SKM-1 treated with dmso at 0.1 percent for 144 hours (cell line): Measurements from ENCODE around the gene FZD4.
"Not testable (repeated sequence)": the region's sequence is repeated elsewhere in the genome, so short reads cannot be mapped to it uniquely, and the experiment has no call there.

Source experiments
- DNase-seq: peaks from one replicate; lab custom pipeline; 2025; ENCODE audit not compliant: unreplicated experiment; lab: John Stamatoyannopoulos, UW

The FZD4 gene

GRCh38 chr11:86977441-86978050, 22.4 kb upstream of the FZD4 start:
- no peak for DNase-seq

DNA sequence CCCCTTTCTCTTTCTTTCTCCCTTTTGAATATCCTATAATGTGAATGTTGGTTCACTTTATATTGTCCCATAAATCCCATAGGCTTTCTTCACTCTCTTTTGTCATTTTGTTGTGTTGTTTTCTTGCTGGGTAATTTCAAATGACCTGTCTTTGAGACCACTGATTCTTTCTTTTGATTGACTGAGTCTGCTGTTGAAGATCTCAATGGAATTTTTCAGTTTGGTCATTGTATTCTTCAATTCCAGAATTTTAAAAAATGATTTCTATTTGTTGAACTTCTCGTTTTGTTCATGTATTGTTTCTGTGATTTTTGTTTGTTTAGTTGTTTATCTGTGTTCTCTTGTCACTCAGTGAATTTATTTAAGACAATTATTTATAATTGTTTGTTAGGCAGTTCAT, 17.5 kb upstream of the FZD4 start:
- no peak for DNase-seq

- no peak for DNase-seq
Observed at GRCh38 chr11:86969258-86969657, 14.1 kb upstream of the FZD4 start.

GRCh38 chr11:86967601-86968000, 12.4 kb upstream of the FZD4 start:
- not testable (repeated sequence) for DNase-seq

GRCh38 chr11:86957976-86958646, 2.9 kb upstream of the FZD4 start:
- DNase-seq: no peak

DNA sequence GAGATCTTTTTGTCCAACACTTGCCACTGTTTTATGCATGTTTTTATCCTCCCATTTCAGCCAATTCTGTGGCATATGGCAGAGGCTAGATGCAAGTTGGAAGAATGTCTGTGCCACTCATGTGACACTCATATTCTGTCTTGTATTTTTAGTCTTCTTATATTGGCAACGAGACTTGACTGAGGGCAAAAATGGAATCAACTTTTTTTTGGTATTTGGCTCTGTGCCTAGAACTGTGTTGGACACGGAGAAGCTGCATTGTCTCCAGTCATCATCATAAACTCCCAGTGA, 1.7 kb upstream of the FZD4 start:
- no peak for DNase-seq

- no peak for DNase-seq
Observed at GRCh38 chr11:86955111-86955360, 159 bp downstream of the FZD4 start.

DNA sequence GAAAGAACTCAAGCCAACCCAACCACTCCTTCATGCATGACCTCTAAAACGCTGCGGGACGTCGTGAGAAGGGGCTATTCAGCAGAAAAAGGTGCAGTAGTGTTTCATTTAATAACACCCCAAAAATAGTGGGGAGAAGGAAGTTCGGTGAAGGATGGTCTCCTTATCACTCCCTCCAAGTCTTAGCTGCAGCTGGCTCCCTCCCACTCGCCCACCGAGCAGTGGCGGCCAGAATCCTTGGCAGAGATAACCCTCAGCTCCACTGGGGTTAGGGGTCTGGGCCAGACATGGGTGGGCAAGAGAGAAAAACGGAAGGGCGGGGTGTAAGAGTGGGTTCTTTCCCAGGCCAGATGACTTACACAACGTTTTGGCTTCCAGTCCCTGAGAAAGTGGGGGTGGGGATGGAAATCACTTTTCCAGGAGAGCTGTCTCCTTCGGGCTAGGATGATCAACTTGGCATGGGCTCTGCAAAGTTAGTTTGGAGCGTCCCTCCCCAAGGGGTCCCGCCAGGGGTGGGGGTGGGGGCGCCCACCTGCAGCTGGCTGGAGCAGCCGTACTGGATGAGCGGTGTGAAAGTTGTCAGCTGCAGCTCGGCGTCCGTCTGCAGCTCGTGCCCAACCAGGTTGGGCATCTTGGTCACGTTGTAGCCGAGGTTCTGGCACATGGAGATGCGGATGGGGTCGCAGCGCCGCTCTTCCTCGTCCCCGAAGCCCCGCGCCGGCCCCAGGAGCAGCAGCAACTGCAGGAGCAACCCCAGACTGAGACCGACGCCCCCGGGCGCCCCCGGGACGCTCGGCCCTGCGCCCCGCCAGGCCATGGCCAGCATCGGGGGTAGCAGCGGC, 705 bp downstream of the FZD4 start:
- no peak for DNase-seq

GRCh38 chr11:86952221-86952875, 2.8 kb downstream of the FZD4 start:
- no peak for DNase-seq

DNA sequence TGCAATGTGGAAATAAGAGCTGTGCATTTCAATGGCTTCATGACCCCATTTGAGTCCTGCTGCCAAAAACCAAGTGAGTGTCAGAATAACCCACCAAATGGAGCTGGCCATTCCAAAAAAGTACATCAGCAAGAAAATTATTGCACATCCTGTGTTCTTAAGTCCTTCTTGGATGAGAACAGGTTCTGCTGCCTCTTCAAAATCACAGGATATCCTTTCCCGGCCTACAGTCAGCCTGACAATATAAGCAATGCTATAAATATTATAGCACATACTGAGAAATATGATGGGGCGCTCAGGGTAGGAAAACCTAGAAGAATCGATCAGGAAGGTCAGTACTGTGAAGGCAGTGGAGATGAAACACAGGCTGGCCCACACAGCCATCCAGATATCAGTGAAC, 3.5 kb downstream of the FZD4 start:
- no peak for DNase-seq

DNA sequence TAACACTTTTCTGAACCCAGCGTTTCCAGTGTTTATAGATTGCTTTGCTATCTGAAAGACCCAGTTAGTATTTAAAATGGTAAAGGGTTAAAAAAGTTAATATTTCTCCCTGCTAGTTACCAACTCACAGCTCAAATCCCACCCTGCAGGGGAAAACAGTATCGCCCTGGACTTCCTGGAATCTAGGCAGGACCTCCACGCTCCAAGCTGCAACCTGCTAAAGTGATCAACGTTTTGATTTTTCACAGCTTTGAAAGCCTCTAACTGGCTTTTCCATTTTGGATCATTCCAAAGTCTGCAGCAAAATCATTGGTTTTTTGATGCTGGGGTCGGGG, 4.6 kb downstream of the FZD4 start:
- DNase-seq: no peak

- DNase-seq: no peak
Observed at GRCh38 chr11:86949995-86950660, 5.1 kb downstream of the FZD4 start.

DNA sequence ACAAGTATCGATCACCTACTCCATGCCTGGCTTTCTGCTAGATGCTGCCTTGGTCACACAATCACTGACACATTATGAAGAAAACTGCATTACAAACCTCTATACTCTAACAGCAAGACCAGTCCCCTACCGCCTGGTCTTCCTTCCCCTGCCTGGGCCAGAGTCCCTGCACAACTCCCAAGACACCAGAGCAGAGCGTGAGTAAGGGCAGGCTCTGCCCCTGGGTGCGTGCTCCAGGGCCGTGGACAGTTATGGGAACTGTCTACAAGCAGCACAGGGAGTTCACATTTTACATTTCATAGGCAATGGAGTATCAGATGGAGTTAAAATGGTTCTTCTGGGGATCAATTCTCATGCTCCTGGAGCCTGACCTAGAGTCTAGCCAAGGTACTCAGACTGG, 6.5 kb downstream of the FZD4 start:
- DNase-seq: no peak

- DNase-seq: no peak
Observed at GRCh38 chr11:86947541-86947940, 7.7 kb downstream of the FZD4 start.

- DNase-seq: not testable (repeated sequence)
Observed at GRCh38 chr11:86943505-86943904, 11.7 kb downstream of the FZD4 start.

DNA sequence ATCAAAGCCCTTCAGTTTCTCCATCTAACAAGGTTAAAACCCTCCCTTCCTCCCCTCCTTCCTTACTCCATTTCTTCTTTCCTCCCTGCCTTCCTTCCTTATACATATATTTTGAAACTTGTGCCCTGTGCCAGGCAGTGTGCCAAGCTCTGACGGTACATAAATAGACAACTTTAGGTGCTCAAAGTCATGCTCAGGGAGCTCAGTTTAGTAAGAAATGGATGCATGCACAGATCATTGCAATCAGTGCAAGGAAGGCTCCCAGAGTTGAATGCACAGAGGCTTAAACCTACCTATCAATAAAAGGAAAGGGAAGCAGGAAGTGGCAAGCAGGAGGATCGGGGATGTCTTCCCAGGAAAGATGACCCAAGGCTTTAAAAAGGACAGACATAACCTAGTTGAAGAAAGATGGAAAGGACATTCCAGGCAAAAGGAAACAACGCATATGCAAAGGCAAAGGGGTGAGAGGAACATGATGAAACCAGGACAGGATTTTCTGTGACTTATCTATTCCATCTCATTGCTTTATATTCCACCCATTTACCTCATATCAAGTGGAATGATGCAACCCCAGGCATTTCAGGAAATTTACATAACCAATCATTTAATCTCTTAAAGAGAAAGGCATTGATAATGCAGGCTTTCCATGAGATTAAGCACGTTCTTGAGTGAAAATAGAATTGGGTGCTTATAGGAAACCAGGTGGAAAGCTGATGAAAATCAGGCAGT, 13.2 kb downstream of the FZD4 start:
- DNase-seq: no peak

- DNase-seq: no peak
Observed at GRCh38 chr11:86941077-86941870, 13.9 kb downstream of the FZD4 start.

DNA sequence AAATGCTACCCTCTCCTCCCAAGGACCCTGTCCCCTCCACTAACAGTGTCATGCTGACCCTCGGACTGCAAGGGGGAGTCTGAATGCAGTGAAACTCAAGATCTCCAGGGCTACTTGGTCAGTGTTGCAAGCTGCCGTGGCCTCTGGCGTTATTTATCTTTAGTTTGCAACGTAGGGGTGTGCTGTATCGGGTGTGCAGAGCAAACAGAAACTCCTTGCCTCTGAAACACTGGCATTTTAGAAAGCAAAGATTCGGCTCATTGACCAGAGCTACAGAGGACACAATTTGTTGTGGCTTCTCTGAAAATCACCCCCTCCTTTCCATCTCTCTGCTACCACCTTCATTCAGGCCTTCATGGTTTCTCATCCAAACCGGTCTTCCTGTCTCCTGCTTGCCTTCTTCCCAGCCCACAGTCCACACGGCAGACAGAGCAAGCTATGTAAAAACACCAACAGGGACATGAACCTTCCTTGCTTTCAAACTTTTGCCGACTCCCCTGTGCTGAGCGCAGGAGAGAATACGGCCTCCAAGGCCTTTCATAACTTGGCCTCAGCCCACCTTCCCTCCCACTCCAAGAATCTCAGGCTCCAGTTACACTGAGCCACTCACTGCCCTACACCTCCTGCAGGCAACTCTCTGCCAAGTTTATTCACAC, 14.9 kb downstream of the FZD4 start:
- DNase-seq: no peak

DNA sequence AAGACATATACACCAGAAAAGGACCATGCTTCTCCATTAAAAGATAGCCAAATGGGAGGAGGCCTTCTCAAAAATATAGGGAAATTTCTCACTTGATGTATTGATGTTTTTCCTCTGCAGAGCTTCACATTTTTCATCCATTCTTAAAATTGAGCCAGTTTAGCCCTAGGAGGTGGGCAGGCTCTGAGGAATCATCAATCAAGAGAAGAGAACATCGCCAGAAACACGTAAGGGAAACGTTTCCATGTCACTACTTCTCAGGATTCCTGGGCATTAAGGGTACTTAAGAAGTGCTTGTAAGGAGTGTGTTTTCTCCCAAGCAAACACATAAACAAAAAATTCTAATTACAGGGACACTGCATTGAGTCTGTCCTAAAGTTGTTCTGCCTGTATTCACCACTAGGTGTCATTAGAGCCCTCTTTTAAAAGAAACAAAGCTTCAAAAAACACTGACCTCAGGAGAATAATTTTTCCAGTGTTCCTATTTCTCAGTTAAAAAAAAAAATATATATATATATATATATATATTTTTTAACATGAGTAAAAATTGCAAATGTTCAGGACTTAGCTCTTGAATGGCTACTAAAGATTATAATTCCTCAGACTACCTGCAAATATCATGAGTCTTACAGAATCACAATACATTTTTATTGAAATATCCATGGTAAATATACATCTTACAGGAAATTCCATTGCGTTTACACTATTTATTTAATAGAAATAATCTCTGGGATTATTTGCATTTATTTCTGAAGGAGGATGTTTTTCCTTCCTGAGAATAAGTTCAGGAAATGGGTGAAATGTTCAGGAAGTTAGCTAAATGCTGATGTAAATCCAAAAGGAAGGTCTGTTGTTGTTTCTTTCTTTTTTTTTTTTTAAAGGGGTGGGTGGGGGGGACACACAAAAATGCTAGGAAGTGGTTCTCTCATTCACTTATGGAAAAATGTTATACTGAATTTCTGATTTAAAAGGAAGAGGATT, 16.0 kb downstream of the FZD4 start:
- DNase-seq: peak; percentile 58
